GM23248 (cell line): ENCODE results near the gene RASEF.

Experiments used
- EZH2 ChIP-seq: fragments of 200-600 bp; sonication (generic); IDR thresholded peaks from 2 replicates; pipeline ENCODE4 v1.6.1; 2018; ENCODE audit warnings: antibody characterized with exemption, mild to moderate bottlenecking; ENCODE audit not compliant: insufficient read depth, poor library complexity, severe bottlenecking
- EZH2phosphoT487 ChIP-seq: fragments of 200-600 bp; sonication (generic); IDR thresholded peaks from 2 replicates; pipeline ENCODE4 v1.6.1; 2018; ENCODE audit warnings: antibody characterized with exemption, moderate library complexity, mild to moderate bottlenecking, low read depth; ENCODE audit not compliant: insufficient read depth

DNA sequence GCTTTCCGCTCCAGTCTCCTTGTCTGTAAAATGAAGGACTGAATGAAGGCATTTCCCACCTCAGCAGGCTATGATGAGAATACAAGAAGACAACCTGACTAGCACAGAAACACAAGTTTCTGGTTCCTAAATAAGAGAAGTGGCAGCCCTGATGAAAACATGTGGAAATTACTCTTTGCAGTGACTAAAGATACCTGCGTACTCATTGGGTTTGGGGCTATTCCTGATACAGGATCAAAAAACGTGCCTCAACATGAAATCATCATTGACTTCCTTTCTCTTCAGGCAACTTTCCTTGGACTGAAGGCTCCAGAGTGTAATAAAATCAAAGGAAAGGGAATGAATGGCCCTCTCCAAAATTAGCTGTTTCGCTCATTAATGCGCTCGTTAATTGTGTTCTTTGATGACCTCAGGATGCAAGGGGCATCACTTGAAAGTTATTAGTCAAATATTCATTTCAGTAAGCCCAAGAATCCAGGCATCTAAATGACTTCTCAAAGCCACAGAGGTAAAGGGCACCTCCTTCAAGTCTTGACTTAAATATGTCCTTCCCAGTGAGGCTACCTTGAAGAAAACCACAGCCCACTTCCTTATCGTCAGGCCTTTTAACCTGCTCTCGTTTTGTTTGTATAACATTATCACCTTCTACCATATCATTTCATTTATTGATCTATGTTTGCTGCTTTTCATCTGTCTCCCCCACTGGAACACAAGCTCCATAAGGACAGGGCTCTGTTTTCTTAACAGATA is 68.9 kb downstream of the RASEF start:
- no peak for TF ChIP-seq EZH2phosphoT487
- no peak for TF ChIP-seq EZH2
